GM21447 (cell line): ENCODE results near the gene POU5F2.

ENCODE experiments used
- ATAC-seq: cut with Tn5 transposase; IDR thresholded peaks from one replicate; pipeline ENCODE4 v1.9.1; 2021; ENCODE audit not compliant: unreplicated experiment

The POU5F2 gene

GRCh38 chr5:93741136-93741811 lies at the start of gene POU5F2:
TSS of gene POU5F2 (minus strand) at chr5:93741600. CDS start at chr5:93741563, 37 bp downstream.
- no peak for ATAC-seq

- no peak for ATAC-seq
These were observed 49.0 kb upstream of the POU5F2 start for GRCh38 chr5:93790401-93790800.

- no peak for ATAC-seq
These were observed 48.0 kb upstream of the POU5F2 start for GRCh38 chr5:93789173-93790067.

GRCh38 chr5:93787598-93787997 lies 46.2 kb upstream of the POU5F2 start:
- no peak for ATAC-seq

- ATAC-seq, result no peak
These were observed 44.1 kb upstream of the POU5F2 start for GRCh38 chr5:93785475-93785874.

GRCh38 chr5:93782978-93783377 lies 41.6 kb upstream of the POU5F2 start:
- ATAC-seq, result no peak

GRCh38 chr5:93777620-93778019 lies 36.2 kb upstream of the POU5F2 start:
- ATAC-seq, result no peak

GRCh38 chr5:93756372-93756771 lies 15.0 kb upstream of the POU5F2 start:
- no peak for ATAC-seq

GRCh38 chr5:93755716-93756115 lies 14.3 kb upstream of the POU5F2 start:
- no peak for ATAC-seq

- ATAC-seq, result no peak
These were observed 7.5 kb upstream of the POU5F2 start for GRCh38 chr5:93748875-93749397.

GRCh38 chr5:93746406-93747056 lies 5.1 kb upstream of the POU5F2 start:
- ATAC-seq, result no peak

GRCh38 chr5:93736284-93736683 lies 5.1 kb downstream of the POU5F2 start:
- ATAC-seq, result no peak

GRCh38 chr5:93735378-93735777 lies 6.0 kb downstream of the POU5F2 start:
- ATAC-seq, result no peak

GRCh38 chr5:93731987-93732386 lies 9.4 kb downstream of the POU5F2 start:
- no peak for ATAC-seq

GRCh38 chr5:93726595-93726994 lies 14.8 kb downstream of the POU5F2 start:
- no peak for ATAC-seq

- ATAC-seq, result no peak
These were observed 16.6 kb downstream of the POU5F2 start for GRCh38 chr5:93724791-93725190.

GRCh38 chr5:93723681-93724080 lies 17.7 kb downstream of the POU5F2 start:
- ATAC-seq, result no peak

- no peak for ATAC-seq
These were observed 18.4 kb downstream of the POU5F2 start for GRCh38 chr5:93723005-93723404.

GRCh38 chr5:93722588-93722987 lies 18.8 kb downstream of the POU5F2 start:
- ATAC-seq, result no peak

- ATAC-seq, result no peak
These were observed 19.9 kb downstream of the POU5F2 start for GRCh38 chr5:93721511-93721910.

- ATAC-seq, result no peak
These were observed 20.3 kb downstream of the POU5F2 start for GRCh38 chr5:93721071-93721470.
